Vagina (tissue), 2 donors: ENCODE data around the gene HFE. TPM values are rescaled to one million over a fixed set of nuclear protein-coding genes. Genes with fewer than 3 reads are reported as not detected.

Experiments used
- DNase-seq, 2 donors: peaks; one replicate each; pipeline ENCODE4 v3.0.0-alpha.2; 2017; ENCODE audit errors: extremely low spot score in 2 of 2
- H3K27ac ChIP-seq: fragments of 200-600 bp; sonication (generic); one replicate; pipeline ENCODE4 v1.5.1; 2019
- H3K27me3 ChIP-seq: fragments of 200-600 bp; sonication (generic); one replicate; pipeline ENCODE4 v1.5.1; 2019
- H3K36me3 ChIP-seq, 2 donors: fragments of 200-600 bp; sonication (generic); one replicate each; pipeline ENCODE4 v1.5.1; 2017 to 2019
- H3K4me1 ChIP-seq: fragments of 200-600 bp; sonication (generic); one replicate; pipeline ENCODE4 v1.5.1; 2019
- H3K4me3 ChIP-seq, 2 donors: fragments of 200-600 bp; sonication (generic); 1 replicate in 1 of 2; 2 replicates in 1 of 2; pipeline ENCODE4 v1.5.1; 2016 to 2019
- H3K9me3 ChIP-seq: fragments of 200-600 bp; sonication (generic); one replicate; pipeline ENCODE4 v1.5.1; 2019
- POLR2A ChIP-seq, 2 donors: fragments of 450-650 bp; IDR thresholded peaks; one replicate each; pipeline ENCODE4 v1.6.1; 2017; ENCODE audit warnings: antibody characterized with exemption in 2 of 2, mild to moderate bottlenecking in 2 of 2, moderate library complexity in 2 of 2
- POLR2AphosphoS5 ChIP-seq, 2 donors: sonication (generic); formaldehyde crosslinking; IDR thresholded peaks; one replicate each; pipeline ENCODE4 v1.9.0; 2017; ENCODE audit warnings: antibody characterized with exemption in 2 of 2, mild to moderate bottlenecking in 2 of 2, low read depth in 1 of 2; ENCODE audit not compliant: insufficient read depth in 1 of 2
- intact Hi-C: fragments of 100-400 bp; cut with DNase I; formaldehyde crosslinking; loops from one replicate; pipeline ENCODE4 v1.15.1; 2023
- total RNA-seq: library from RNA; depleted of rRNA; stranded (reverse); fragments of >200 nt; gene quantifications from one replicate; pipeline ENCODE4 v1.2.3, GENCODE V29; 2016
- TF ChIP-seq, protein P1 (sequence below), 3 experiments: fragments of 450-650 bp in 2 of 3; fragments of 200-600 bp in 1 of 3; sonication (generic) in 1 of 3; IDR thresholded peaks; one replicate each; pipeline ENCODE4 v1.5.1; 2017 to 2019; ENCODE audit warnings: antibody characterized with exemption in 3 of 3, mild to moderate bottlenecking in 2 of 3, moderate library complexity in 2 of 3

Gene HFE
- total RNA-seq, 1 donor from 2014 or later = 7.6 TPM

- Histone ChIP-seq H3K4me1 (no peaks in the 10 kb centered on the region), H3K27me3 (no peaks in the 10 kb centered on the region), H3K27ac (no peak overlapping the region), H3K4me3 (no peak overlapping the region), H3K9me3 (no peaks in the 10 kb centered on the region), H3K36me3 (peaks cover 0 to 9% of the 10 kb centered on the region in 2 donors)
- intact Hi-C loops = no loop called here
- TF ChIP-seq POLR2A (IDR thresholded peaks at IDR 0.05) = no peak
- DNase-seq = no peak
Observed at GRCh38 chr6:26140254-26140966, 53.2 kb downstream of the HFE start.

DNA sequence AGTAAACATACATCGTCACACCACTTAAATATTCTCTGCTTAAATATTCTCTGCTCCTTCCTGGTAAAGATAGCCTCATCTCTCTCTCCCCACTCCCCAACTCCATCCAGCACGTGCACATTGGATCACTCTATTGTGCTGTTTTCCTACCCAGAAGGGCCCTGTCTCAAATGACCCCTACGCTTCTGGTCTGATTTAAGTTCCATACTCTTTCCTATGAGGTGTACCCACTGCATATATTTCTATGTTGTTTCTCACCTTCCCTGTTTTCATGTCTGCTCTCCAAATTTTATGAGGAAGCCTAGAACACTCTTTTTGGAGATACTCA, 53.7 kb downstream of the HFE start:
- Histone ChIP-seq H3K27me3 (no peaks in the 10 kb centered on the region), H3K27ac (no peak overlapping the region), H3K36me3 (peaks cover 0 to 9% of the 10 kb centered on the region in 2 donors), H3K4me1 (no peaks in the 10 kb centered on the region), H3K9me3 (no peaks in the 10 kb centered on the region), H3K4me3 (no peak overlapping the region)
- no peak for DNase-seq
- intact Hi-C loops = no loop called here
- TF ChIP-seq, protein P1, sequence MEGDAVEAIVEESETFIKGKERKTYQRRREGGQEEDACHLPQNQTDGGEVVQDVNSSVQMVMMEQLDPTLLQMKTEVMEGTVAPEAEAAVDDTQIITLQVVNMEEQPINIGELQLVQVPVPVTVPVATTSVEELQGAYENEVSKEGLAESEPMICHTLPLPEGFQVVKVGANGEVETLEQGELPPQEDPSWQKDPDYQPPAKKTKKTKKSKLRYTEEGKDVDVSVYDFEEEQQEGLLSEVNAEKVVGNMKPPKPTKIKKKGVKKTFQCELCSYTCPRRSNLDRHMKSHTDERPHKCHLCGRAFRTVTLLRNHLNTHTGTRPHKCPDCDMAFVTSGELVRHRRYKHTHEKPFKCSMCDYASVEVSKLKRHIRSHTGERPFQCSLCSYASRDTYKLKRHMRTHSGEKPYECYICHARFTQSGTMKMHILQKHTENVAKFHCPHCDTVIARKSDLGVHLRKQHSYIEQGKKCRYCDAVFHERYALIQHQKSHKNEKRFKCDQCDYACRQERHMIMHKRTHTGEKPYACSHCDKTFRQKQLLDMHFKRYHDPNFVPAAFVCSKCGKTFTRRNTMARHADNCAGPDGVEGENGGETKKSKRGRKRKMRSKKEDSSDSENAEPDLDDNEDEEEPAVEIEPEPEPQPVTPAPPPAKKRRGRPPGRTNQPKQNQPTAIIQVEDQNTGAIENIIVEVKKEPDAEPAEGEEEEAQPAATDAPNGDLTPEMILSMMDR (IDR thresholded peaks at IDR 0.05) = no peak
- TF ChIP-seq POLR2A (IDR thresholded peaks at IDR 0.05) (no peak), POLR2AphosphoS5 (IDR thresholded peaks at IDR 0.05; ENCODE audit: insufficient read depth in 1 of 2, low read depth in 1 of 2) (no peak)

- Histone ChIP-seq H3K36me3 (peaks cover 0 to 9% of the 10 kb centered on the region in 2 donors), H3K4me1 (no peaks in the 10 kb centered on the region), H3K4me3 (no peak overlapping the region), H3K27me3 (no peaks in the 10 kb centered on the region), H3K9me3 (no peaks in the 10 kb centered on the region), H3K27ac (no peak overlapping the region)
- no peak for TF ChIP-seq POLR2A (IDR thresholded peaks at IDR 0.05)
- TF ChIP-seq POLR2AphosphoS5 (IDR thresholded peaks at IDR 0.05; ENCODE audit: insufficient read depth in 1 of 2, low read depth in 1 of 2) = no peak
- TF ChIP-seq, protein P1 (IDR thresholded peaks at IDR 0.05) = no peak
- DNase-seq = no peak
- intact Hi-C loops = no loop called here
Observed at GRCh38 chr6:26141378-26141904, 54.2 kb downstream of the HFE start.

- peaks cover 0 to 9% of the 10 kb centered on the region in 2 donors for H3K36me3 ChIP-seq
- H3K27ac ChIP-seq = no peak overlapping the region
- intact Hi-C loops = no loop called here
- DNase-seq = no peak
- no peak for TF ChIP-seq POLR2A (IDR thresholded peaks at IDR 0.05)
- TF ChIP-seq POLR2AphosphoS5 (IDR thresholded peaks at IDR 0.05; ENCODE audit: insufficient read depth in 1 of 2, low read depth in 1 of 2) = no peak
- TF ChIP-seq, protein P1 (IDR thresholded peaks at IDR 0.05) = no peak
- H3K9me3 ChIP-seq = no peaks in the 10 kb centered on the region
- no peak overlapping the region for H3K4me3 ChIP-seq
- no peaks in the 10 kb centered on the region for H3K4me1 ChIP-seq
- no peaks in the 10 kb centered on the region for H3K27me3 ChIP-seq
Observed at GRCh38 chr6:26142026-26142425, 54.8 kb downstream of the HFE start.

Other genes starting within 250 kb of the HFE start
- gene SLC17A3, start 213.2 kb upstream of the HFE start, total RNA-seq = not detected
- gene SLC17A2, start 156.7 kb upstream of the HFE start, total RNA-seq = not detected
- gene TRIM38, start 124.6 kb upstream of the HFE start, total RNA-seq = 8.1 TPM